ENCODE measurements around the gene FKRP.

Gene FKRP

DNA sequence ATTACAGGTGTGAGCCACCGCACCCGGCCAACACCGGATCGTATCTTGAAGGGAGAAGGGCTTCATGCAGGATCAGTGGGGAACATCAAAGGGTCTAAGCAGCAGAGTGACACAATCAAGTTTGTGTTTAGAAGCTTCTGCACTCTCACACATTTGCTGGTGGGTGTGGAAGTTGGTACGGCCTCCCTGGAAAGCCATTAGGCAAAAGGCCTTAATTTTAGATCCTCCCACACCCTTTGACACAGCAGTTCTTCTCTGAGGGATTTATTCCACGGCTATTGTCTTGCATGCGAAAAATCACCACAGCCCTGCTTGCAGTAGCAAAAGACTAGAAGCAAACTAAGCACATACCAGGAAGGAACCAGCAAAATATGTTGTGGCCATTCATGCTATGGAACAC lies 60.8 kb downstream of the FKRP start:
- TF ChIP-seq CREB1 (IDR thresholded peaks at IDR 0.05; ENCODE audit: low read depth) = no peak
- no peak for TF ChIP-seq CEBPB (IDR thresholded peaks at IDR 0.05)
- no peak for TF ChIP-seq YY1 (IDR thresholded peaks at IDR 0.05; ENCODE audit: low read depth)
- no peak for TF ChIP-seq EP300 (IDR thresholded peaks at IDR 0.05; ENCODE audit: borderline replicate concordance)
- TF ChIP-seq TCF12 (IDR thresholded peaks at IDR 0.05; ENCODE audit: low read depth) = no peak
- TF ChIP-seq, protein P1, sequence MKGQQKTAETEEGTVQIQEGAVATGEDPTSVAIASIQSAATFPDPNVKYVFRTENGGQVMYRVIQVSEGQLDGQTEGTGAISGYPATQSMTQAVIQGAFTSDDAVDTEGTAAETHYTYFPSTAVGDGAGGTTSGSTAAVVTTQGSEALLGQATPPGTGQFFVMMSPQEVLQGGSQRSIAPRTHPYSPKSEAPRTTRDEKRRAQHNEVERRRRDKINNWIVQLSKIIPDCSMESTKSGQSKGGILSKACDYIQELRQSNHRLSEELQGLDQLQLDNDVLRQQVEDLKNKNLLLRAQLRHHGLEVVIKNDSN (IDR thresholded peaks at IDR 0.05) = no peak
- TF ChIP-seq FOXM1 (IDR thresholded peaks at IDR 0.05; ENCODE audit: borderline replicate concordance, low read depth) = no peak
- TF ChIP-seq ZBTB7A (IDR thresholded peaks at IDR 0.05; ENCODE audit: low read depth) = no peak
- TF ChIP-seq, protein P2, sequence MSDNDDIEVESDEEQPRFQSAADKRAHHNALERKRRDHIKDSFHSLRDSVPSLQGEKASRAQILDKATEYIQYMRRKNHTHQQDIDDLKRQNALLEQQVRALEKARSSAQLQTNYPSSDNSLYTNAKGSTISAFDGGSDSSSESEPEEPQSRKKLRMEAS (IDR thresholded peaks at IDR 0.05) = no peak
- TF ChIP-seq EGR1 (IDR thresholded peaks at IDR 0.05) = no peak
- no peak for TF ChIP-seq NFIC (IDR thresholded peaks at IDR 0.05)
- no peak for TF ChIP-seq RAD21 (IDR thresholded peaks at IDR 0.05; ENCODE audit: low read depth)
- TF ChIP-seq TEAD4 (IDR thresholded peaks at IDR 0.05) = no peak
- no peak for TF ChIP-seq TAF1 (IDR thresholded peaks at IDR 0.05; ENCODE audit: low read depth)
- TF ChIP-seq, protein P3, sequence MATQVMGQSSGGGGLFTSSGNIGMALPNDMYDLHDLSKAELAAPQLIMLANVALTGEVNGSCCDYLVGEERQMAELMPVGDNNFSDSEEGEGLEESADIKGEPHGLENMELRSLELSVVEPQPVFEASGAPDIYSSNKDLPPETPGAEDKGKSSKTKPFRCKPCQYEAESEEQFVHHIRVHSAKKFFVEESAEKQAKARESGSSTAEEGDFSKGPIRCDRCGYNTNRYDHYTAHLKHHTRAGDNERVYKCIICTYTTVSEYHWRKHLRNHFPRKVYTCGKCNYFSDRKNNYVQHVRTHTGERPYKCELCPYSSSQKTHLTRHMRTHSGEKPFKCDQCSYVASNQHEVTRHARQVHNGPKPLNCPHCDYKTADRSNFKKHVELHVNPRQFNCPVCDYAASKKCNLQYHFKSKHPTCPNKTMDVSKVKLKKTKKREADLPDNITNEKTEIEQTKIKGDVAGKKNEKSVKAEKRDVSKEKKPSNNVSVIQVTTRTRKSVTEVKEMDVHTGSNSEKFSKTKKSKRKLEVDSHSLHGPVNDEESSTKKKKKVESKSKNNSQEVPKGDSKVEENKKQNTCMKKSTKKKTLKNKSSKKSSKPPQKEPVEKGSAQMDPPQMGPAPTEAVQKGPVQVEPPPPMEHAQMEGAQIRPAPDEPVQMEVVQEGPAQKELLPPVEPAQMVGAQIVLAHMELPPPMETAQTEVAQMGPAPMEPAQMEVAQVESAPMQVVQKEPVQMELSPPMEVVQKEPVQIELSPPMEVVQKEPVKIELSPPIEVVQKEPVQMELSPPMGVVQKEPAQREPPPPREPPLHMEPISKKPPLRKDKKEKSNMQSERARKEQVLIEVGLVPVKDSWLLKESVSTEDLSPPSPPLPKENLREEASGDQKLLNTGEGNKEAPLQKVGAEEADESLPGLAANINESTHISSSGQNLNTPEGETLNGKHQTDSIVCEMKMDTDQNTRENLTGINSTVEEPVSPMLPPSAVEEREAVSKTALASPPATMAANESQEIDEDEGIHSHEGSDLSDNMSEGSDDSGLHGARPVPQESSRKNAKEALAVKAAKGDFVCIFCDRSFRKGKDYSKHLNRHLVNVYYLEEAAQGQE (IDR thresholded peaks at IDR 0.05; ENCODE audit: low read depth) = no peak
